ENCODE results near the gene SYCE1L.

Gene SYCE1L

GRCh38 chr16:77250400-77250799, 51.2 kb downstream of the SYCE1L start:
- no peak for DNase-seq
